Ramos (cell line): ENCODE measurements around the gene CCDC89.
"Not testable (repeated sequence)": the region's sequence is repeated elsewhere in the genome, so short reads cannot be mapped to it uniquely, and the experiment has no call there.

Experiments used
- in situ Hi-C: fragments of 300-500 bp; cut with MboI; formaldehyde crosslinking; loops from one replicate; pipeline ENCODE4 v1.14.3; 2022; ENCODE audit warnings: low sequenced_read_pairs; ENCODE audit not compliant: unreplicated experiment

Gene CCDC89

DNA sequence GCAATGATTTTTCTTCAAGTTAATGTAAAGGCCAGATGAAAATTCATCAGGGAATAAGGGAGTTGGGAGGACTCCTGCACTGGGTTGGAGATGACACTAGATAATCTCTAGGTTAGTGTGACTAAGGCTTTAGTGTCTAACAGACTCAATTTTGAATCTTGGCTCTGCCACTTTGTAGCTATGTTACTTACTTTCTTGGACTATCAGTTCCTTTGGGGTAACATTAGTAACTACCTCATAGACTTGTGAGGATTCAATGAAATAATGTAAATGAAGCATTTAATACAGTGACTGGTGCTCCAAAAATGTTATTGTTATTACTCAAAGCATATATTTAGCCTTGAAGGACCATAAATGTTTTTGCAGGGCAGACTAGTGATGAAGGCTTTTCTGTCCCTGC is 9.6 kb upstream of the CCDC89 start:
- in situ Hi-C loops, result no loop called here

DNA sequence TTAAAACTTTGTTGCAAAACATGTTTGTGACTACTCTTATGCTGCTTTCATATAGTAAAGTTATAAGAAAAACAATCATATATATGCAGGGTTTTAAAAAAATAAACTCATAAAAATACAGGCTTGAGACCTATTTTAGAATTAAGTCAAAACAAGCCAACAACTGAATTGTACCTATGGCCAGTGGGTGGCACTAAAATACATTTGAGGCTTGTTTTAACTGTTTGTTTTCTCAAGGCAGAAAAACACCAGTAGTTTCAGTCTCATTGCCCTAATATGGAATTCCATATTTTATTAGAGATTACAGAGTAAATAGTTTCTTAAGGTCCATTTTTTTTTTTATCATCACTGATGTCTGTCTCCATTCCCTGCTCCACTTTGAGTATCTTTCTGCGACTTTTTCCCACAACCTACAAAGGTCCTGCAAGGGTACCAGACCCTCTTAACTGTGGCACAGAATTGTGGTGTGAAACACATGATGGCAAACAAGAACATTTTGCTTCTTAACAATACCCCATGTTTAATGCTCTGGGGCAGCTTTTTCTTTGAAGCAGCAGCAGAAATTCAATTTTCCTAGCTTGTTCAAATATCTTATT is 8.5 kb upstream of the CCDC89 start:
- in situ Hi-C loops, result no loop called here

DNA sequence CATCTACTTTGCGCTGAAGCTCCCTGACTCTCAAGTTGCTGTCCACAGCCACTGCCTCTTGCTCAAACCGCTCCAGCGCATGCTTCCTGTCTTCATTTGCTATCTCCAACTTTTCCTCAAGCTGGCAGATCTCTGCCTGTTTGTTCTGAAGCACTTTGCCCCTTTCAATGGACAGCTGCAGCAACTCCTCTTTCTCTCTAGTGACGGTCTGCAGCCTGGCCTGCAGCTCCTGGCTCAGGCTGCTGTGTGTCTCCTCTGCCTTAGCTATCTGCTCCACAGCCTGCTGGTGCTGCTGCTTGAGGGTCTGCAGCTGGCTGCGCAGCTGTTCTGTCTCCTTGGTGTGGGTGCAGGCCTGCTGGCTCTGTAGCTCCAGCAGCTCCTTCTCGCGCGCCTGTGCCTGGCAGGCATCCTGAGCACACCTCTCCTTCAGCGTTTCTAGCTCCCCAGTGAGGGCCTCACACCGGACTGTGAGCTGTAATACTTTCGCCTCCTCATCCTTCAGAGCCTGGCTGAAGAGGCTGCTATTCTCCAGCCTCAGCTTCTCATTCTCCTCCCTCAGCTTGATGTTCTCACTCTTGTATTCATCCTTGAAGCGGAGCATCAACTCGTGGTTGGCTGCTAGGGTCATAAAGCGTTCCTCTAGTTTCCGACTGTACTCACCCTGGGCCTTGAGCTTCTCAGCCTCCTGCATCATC is 723 bp downstream of the CCDC89 start:
- in situ Hi-C loops, result no loop called here

DNA sequence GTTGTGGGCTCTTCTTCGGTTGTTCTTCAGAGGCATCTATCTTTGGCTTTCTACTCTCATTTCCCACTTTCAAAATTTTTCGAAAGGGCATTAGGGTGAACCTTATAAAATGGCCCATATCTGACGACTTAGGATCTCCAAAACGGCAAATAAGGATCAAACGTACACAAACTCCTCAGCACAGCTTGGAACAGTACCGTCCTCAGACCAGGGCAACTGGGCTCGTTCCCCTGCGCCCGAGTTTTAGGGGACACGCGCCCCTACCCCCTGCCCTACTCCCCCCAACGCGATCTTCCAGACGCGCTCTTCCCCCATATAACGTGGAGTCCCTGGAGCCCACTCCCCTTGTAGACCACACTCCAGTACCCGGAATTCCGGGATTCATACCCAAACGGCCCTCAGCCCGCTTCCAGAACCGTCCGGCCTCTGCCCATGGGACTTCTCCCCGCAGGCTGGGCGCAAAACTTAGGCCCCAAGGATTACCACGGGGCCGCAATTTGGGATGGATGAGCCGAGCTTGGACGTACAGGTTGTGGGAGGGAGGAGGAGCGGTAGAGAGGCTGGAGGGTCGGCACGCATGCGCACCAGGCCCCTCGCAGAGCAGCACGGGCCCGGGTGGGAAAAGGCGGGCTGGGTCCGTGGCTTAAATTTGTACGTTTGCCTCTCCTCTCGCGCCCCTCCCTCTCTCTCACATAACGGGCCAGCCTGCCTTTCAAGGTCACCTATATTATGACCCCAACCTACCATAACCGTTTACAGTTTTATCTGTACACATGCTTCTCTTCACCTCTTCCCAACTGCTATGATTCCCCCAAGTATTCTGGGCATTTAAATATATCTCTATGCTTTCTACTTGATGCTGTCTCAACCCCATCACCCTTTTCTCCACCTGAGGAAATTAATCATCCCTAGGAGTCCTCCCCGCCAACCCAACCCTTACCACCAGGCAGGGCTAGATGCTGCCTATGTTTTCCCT is 3.4 kb downstream of the CCDC89 start:
- in situ Hi-C loops, result no loop called here

DNA sequence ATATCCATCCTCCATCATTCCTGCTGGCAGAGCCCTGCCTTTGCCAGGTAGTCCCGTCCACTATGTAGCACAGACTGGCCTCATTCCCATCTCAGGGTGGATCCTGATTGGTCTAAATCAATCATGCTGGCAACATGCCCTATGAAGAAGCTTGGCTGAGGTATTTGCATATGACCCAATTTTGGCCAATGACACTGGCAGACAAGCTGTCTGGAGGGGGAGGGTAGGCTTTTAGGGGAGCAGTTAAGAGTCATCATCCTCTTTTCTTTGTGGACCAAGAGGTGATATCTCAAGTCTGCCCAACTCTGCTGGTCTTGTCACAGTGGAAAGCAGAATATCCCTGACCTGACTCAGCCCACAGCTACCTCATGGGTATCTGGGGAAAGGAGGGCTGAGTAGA is 5.1 kb downstream of the CCDC89 start:
- in situ Hi-C loops, result no loop called here

DNA sequence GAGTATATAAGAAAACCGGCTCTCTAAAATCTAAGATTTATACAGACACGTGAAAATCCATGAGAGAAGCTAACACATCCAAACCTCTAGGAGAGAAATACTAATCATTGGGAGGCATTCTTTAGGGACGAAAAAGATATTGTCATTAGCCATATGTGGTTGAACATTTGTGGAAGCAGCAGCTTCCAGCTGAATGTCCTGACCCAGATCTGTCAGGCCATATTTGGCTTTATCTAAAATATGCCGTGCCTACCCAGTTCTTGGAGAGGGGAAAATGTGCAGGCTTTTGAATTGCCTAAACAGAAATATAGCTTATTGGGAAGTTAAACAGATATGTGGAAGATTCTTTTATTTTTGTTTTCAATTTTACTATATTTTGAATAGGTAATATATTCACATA is 6.4 kb downstream of the CCDC89 start:
- in situ Hi-C loops, result no loop called here

DNA sequence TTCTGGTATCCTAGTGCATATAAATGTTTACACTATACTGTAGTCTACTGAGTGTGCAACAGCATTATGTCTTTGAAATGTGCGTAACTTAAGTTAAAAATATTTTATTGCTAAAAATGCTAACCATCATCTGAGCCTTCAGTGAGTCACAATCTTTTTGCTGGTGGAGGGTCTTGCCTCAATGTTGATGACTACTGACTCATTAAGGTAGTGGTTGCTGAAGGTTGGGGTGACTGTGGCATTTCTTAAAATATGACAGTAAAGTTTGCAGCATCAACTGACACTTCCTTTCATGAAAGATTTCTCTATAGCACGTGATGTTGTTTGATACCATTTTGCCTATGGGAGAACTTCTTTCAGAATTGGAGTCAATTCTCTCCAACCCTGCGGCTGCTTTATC is 12.6 kb downstream of the CCDC89 start:
- in situ Hi-C loops, result no loop called here

DNA sequence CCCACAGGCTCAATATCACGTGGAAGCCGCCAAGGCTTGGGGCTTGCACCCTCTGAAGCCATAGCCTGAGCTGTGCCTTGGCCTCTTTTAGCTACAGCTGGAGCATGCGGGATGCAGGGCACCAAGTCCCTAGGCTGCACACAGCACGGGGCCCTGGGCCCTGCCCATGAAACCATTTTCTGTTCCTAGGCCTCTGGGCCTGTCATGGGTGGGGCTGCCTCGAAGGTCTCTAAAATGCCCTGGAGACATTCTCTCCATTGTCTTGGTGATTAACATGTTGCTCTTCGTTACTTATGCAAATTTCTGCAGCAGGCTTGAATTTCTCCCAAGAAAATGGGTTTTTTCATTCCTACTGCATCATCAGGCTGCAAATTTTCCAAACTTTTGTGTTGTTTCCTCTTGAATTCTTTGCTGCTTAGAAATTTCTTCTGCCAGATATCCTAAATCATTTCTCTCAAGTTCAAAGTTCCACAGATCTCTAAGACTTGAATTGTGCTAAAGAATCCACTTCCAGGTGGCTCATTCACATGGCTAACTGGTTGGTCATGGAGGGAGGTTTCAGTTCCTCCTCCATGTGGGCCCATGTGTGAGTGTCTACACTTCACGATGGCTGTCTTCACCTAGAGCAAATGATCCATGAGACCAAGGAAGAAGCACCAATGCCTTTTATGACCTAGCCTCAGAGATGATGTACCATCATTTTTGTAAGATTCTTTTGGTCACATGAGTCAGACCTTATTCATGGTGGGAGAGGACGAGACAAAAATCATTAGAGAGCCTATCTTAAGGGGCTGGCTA is 13.7 kb downstream of the CCDC89 start:
- in situ Hi-C loops, result no loop called here

DNA sequence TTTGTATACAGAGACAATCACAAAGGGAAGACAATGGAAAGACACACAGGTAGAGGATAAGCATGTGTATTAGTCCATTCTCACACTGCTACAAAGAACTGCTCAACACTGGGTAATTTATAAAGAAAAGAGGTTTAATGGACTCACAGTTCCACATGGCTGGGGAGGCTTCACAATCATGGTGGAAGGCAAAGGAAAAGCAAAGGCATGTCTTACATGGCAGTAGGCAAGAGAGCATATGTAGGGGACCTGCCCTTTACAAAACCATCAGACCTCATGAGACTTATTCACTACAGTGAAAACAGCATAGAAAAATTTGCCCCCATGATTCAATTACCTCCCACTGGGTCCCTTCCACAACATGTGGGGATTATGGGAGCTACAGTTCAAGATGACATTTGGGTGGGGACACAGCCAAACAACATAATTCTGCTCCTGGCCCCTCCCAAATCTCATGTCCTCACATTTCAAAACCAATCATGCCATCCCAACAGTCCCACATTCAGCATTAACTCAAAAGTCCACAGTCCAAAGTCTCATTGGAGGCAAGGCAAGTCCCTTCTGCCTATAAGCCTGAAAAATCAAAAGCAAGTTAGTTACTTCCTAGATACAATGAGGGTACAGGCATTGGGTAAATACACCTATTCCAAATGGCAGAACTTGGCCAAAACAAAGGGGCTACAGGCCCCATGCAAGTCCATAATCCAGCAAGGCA is 14.9 kb downstream of the CCDC89 start:
- in situ Hi-C loops, result not testable (repeated sequence)

DNA sequence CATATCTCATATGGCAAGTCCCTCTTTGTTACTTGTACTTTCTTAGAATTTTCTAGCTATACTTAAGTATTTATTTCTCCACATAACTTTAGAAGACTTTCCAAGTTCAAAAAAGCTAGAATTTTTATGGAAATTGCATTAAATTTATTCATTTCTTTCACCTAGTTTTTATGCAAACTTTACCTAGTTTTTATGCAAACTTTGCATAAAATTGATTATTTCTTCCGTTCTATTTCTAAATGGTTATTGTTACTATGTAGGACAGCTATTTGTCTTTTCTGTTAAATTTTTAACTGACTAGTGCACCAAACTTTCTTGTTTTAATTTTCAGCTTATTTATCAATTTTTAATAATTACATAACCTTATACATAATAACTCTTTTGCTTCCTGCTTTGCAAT is 17.8 kb downstream of the CCDC89 start:
- in situ Hi-C loops, result no loop called here

DNA sequence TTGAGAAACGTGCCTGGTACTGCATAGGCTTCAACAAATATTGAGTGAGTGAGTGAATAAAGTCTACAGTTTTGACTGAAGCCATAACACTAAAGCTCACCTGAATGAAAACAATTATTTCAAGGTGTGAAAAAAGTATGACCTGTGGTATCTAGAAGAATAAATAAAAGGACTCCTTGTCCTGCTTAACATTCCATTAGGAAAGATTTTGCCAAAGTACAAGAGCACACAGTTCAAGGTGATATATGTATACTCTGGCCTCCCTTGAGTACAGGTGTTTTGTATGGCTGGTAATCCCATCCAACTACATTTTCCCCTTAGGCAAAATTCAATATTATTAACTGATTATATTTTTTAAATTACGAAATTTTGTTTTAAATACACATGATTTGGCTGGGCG is 19.3 kb downstream of the CCDC89 start:
- in situ Hi-C loops, result no loop called here

DNA sequence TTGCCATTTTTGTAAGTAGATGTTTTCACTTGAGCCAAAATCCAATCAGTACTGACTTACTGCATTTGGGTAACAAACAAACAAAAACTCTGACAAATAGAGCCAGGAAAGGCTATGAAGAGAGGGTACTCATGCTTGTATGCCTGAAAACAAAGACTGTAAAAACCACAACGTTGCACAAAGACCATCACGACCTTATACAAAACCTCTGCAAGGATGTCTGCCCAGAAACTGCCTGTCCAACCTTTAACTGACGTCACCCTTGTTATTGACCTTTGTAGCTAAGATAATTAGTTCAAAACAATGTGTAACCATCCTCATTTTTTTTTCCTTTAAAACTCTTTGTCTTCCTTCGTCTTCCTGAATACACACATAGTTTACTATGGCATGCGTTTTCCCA is 20.3 kb downstream of the CCDC89 start:
- in situ Hi-C loops, result no loop called here

DNA sequence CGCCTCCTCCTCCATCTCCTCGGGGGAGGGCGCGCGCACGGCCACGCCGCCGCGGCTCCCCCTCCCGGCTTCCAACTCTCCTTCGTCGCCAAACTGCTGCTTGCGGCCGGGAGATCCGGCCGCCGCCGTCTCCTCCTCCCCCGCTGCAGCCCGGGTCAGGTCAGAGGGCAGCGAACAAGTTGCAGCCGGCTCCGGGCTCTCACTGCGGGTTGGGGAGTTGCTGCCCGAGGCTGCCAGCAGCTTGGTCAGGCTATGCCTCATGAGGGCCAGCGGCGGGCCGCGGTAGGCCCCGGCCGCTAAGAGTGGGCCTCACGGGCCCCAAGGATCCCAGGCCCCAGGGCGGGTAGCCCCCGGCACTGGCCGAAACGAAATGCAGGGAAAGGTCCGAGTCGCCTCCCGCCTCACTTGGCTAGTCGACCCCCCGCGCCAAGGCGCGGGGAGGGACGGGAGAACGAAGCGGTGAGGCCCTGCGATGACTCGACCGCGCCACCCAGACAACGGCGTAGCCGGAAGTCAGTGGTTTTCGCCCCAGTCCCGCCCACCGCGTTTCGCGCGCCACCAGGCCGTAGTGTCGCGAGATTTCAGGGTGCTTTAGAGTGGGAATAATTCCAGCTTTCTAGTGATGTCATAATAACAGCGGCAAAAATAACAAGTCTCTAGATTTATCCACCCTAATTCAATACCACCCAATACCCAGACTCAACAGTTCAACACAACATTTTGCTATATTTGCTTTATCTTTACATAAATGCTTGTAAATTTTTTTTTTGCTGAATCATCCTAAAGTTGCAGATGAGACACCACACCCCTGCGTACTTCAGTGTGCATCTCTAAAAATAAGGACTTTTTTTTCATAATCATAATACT is 21.1 kb downstream of the CCDC89 start, which contains the start of gene CREBZF:
Gene CREBZF, minus strand, starts transcription at position 515 of the 867 bp plus-strand sequence. Its CDS starts 254 bp downstream, at position 261.
- in situ Hi-C loops, result no loop called here

DNA sequence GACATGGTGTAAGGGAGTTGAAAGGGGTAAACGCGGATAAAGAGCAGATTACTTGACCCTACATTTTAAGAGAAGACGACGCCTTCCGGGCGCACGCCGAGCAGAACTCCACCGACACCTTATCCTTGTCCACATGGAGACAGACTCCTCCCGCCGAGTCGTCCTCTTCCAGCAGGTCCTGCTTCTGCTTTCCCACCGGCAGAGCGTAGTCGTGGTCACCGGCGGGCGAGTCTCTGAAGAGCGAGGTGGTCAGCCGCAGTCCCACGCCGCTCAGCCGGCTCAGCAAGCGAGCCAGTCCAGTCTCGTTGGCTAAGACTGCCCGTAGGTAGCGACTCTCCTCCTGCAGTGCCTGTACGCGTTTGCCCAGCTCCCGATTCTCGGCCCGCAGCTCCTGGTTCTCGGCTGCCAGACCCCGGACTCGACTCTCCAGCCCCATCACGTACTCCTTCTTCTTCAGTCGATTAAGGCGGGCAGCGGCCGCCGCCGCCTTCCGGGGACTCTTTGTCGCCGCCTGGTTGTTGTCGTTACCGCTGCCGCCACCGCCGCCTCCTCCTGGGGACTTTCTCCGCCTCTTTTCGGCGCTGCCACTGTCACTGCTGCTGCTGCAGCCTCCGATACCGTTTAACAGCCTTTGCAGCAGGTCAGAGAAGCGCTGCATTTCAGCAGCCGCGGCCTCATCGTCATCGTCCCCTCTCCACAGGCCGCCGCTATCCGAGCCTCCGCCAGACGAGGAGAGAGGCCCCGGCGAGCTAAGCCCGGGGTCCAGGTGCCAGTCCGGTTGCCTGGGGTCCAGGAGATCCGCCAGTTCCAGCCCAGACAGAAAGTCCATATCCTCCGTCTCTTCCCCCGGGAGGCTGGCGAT is 22.0 kb downstream of the CCDC89 start:
- in situ Hi-C loops, result no loop called here

DNA sequence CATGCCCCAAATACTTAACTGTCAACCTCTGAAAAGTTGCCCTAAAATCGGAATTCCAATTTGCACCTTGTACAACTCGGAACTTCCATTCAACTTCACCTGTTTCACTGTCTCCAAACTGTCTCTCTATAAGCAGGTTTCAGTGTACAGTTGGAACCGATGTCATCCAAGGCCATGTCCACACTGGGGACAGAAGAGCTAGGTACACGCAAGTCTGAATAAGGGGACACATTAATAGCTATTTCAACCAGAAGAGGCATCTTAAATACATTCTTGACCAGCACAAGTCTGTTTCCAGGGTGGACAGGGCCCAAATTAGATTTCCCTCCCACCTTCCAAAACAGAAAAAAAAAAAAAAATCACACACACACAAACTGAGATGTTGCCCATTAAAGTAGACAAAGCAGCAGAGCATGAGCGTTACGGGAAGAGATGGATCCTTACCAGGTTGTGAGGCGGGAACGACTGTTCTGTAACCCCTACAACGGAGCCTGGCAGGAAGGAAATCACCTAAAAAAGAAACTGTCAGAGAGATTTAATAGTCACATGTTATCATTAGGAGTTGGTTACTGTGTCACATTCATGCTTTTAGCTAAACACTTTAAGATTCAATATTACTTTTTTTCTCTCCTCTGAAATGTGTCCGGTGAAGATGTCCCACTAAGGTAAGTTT is 22.8 kb downstream of the CCDC89 start:
- in situ Hi-C loops, result no loop called here

DNA sequence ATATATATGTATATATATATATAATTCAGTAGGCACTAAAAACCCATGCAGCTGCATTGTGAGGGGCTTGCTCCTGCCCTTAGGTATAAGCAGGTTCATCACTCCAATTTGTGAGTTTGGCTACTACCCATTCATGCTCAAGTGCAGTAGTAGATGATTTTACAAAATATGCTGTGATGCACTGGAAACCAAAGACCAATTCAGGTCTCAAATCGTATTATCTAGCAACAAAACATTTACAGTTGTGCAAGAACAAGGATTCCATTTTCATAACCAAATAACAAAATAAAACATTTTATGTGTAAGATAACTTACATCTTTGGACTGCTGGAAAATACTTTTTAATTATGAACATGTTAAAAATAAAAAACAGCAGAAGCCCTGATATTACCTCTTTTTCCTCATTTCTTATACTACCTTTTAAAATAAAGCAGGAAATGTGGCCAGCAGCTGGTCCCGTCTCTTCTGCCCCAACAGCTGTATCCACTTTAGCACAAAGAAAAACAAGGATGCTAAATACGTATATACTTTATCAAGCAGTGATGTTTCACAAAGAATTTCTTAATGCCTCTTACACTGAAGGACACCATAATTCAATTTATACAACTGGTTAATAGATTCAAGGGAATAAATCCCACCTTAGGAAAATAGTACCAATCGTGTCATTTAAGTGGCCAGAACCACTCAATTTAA is 23.9 kb downstream of the CCDC89 start:
- in situ Hi-C loops, result no loop called here

DNA sequence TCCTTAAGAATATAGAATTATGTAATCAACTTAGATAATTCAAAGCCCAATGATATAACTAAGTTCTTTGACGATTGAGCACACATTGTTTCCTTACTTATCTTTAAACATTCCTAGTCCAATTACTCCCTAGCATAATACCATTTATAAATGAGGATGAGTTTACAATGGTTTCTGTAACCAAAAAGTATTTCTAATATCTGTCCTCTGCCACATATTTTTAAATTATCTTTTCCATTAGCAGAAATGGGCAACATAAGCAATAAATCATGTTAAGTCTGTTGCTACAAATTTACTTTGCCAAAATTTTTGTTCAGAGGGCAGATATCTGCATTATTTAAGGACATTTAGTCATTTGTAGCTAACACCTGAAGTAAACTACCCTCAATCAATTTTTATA is 27.8 kb downstream of the CCDC89 start:
- in situ Hi-C loops, result no loop called here
